ENCODE data around the gene CLEC6A. TPM values are rescaled to one million over a fixed set of nuclear protein-coding genes. Genes with fewer than 3 reads are reported as not detected.

The CLEC6A gene
- total RNA-seq, 1 experiment from 2014 or later: not detected

DNA sequence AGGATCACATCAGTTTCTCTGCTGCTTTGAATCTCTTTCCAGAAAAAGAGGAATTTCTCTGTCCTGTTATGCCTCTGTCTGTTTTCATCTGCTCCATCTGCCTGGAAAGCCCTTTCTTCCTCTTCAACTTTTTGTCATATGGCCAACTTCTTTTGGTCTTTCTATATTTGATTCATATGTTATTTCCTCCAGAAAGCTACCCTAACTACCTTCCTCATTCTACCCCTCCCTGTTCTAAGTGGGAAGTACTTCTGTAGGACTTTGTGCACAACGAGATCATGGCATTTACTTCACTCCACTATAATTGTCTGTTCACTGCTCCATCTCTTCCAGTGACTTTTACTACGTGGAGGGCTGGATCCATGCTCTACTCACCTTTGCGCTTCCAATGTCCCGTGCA lies 63.4 kb downstream of the CLEC6A start:
- DNase-seq: no peak
- TF ChIP-seq, protein P1, sequence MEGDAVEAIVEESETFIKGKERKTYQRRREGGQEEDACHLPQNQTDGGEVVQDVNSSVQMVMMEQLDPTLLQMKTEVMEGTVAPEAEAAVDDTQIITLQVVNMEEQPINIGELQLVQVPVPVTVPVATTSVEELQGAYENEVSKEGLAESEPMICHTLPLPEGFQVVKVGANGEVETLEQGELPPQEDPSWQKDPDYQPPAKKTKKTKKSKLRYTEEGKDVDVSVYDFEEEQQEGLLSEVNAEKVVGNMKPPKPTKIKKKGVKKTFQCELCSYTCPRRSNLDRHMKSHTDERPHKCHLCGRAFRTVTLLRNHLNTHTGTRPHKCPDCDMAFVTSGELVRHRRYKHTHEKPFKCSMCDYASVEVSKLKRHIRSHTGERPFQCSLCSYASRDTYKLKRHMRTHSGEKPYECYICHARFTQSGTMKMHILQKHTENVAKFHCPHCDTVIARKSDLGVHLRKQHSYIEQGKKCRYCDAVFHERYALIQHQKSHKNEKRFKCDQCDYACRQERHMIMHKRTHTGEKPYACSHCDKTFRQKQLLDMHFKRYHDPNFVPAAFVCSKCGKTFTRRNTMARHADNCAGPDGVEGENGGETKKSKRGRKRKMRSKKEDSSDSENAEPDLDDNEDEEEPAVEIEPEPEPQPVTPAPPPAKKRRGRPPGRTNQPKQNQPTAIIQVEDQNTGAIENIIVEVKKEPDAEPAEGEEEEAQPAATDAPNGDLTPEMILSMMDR (IDR thresholded peaks at IDR 0.05; ENCODE audit: unreplicated experiment): no peak
- CTCF ChIA-PET: no interaction called here
- Mint-ChIP-seq H3K27ac (ENCODE audit: unreplicated experiment) (no peak overlapping the region), H3K36me3 (ENCODE audit: insufficient read depth, unreplicated experiment) (no peaks in the 10 kb centered on the region), H3K27me3 (ENCODE audit: unreplicated experiment) (peaks cover 28% of the 10 kb centered on the region), H3K9me3 (ENCODE audit: low read depth, unreplicated experiment) (no peaks in the 10 kb centered on the region), H3K4me3 (ENCODE audit: low read depth, unreplicated experiment) (no peak overlapping the region), H3K4me1 (ENCODE audit: low read depth, unreplicated experiment) (no peaks in the 10 kb centered on the region)
- intact Hi-C loops (cut with micrococcal nuclease; ENCODE audit: unreplicated experiment): no loop called here
- no TSS peak for BruUV-seq (replicated peaks)

DNA sequence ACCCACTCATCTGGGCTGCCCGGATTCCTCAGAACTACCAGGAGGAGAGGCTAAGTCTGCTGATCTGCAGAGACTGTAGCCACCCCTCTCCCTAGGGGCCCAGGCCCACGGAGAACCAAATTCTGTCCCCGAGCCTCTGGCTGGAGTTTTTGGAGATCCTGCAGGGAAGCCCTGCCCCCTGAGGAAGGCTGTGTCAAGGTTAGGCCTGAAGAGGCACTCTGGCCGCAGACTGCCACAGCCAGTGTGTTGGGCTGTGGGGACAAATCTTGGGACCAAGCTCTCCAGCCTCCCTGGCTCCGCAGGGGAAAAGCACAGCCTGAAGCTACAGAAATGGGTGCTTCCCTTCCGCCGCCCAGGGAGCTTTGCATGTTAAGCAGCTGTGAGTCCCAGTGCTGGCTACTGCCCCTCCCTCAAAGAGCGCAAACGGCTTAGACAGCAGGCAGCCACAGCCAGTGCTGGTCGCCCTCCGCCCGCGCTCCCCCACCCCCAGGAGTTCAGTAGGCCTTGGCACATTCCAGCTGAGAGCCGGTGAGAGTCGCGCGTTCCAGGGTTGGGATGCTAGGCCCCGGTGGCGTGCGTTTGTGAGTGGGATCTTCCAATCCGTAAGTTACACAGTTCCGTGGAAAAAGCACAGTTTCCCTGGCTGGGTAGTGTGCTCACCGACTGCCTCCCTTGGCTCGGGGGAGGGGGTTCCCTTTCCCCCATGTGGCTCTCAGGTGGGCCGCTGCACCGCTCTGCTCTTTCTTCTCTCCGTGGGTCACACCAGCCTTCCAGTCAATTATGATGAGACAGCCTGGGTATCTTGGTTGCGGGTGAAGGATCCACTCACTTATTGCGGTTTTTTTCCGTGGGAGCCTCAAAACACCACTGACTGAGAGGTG lies 71.7 kb downstream of the CLEC6A start:
- TF ChIP-seq, protein P1 (IDR thresholded peaks at IDR 0.05; ENCODE audit: unreplicated experiment): no peak
- intact Hi-C loops (cut with micrococcal nuclease; ENCODE audit: unreplicated experiment): no loop called here
- Mint-ChIP-seq H3K4me3 (ENCODE audit: low read depth, unreplicated experiment) (no peak overlapping the region), H3K9me3 (ENCODE audit: low read depth, unreplicated experiment) (peaks cover 3% of the 10 kb centered on the region), H3K36me3 (ENCODE audit: insufficient read depth, unreplicated experiment) (no peaks in the 10 kb centered on the region), H3K27me3 (ENCODE audit: unreplicated experiment) (peaks cover 60% of the 10 kb centered on the region), H3K4me1 (ENCODE audit: low read depth, unreplicated experiment) (no peaks in the 10 kb centered on the region), H3K27ac (ENCODE audit: unreplicated experiment) (no peak overlapping the region)
- no TSS peak for BruUV-seq (replicated peaks)
- no peak for DNase-seq
- CTCF ChIA-PET: no interaction called here

Other genes starting within 250 kb of the CLEC6A start
- 0.50 and 0.61 TPM in 2 replicates for gene FAM90A1, start 228.3 kb upstream of the CLEC6A start, total RNA-seq (2022)
- gene CLEC4D, start 57.5 kb downstream of the CLEC6A start, total RNA-seq (2022): not detected in 2 replicates
- not detected in 2 replicates for gene CLEC4E, start 84.9 kb downstream of the CLEC6A start, total RNA-seq (2022)
- gene AICDA, start 156.9 kb downstream of the CLEC6A start, total RNA-seq (2022): not detected in 2 replicates
- gene MFAP5, start 206.9 kb downstream of the CLEC6A start, total RNA-seq (2022): not detected in 2 replicates
- 29.3 and 36.3 TPM in 2 replicates for gene RIMKLB, start 242.0 kb downstream of the CLEC6A start, total RNA-seq (2022)